GM12872 (cell line): ENCODE data around the gene NKX6-1.

Experiments
- TF ChIP-seq, protein P1 (sequence below): IDR thresholded peaks from 3 replicates; pipeline ENCODE4 v1.5.1; 2011; ENCODE audit warnings: low read depth, mild to moderate bottlenecking, low read length, moderate library complexity; ENCODE audit not compliant: insufficient read depth

Gene NKX6-1

DNA sequence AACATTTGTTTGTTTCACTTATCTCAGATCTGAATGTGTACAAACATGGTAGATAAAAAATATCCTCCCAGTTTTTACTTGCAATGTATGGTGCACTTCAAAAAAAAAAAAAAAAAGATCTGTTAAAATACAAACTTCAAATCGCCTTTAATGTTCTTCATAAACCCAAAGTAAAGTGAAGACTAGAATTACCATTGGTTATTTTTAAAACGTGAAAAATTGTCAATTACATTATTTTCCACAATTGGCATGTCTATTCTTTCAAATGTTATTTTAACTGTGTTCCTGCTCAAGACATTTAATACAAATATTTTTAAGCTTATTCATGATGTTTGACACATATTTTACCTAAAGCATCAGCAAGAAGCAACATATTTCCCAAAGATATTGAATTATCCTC is 5.0 kb downstream of the NKX6-1 start:
- TF ChIP-seq, protein P1, sequence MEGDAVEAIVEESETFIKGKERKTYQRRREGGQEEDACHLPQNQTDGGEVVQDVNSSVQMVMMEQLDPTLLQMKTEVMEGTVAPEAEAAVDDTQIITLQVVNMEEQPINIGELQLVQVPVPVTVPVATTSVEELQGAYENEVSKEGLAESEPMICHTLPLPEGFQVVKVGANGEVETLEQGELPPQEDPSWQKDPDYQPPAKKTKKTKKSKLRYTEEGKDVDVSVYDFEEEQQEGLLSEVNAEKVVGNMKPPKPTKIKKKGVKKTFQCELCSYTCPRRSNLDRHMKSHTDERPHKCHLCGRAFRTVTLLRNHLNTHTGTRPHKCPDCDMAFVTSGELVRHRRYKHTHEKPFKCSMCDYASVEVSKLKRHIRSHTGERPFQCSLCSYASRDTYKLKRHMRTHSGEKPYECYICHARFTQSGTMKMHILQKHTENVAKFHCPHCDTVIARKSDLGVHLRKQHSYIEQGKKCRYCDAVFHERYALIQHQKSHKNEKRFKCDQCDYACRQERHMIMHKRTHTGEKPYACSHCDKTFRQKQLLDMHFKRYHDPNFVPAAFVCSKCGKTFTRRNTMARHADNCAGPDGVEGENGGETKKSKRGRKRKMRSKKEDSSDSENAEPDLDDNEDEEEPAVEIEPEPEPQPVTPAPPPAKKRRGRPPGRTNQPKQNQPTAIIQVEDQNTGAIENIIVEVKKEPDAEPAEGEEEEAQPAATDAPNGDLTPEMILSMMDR: no peak

DNA sequence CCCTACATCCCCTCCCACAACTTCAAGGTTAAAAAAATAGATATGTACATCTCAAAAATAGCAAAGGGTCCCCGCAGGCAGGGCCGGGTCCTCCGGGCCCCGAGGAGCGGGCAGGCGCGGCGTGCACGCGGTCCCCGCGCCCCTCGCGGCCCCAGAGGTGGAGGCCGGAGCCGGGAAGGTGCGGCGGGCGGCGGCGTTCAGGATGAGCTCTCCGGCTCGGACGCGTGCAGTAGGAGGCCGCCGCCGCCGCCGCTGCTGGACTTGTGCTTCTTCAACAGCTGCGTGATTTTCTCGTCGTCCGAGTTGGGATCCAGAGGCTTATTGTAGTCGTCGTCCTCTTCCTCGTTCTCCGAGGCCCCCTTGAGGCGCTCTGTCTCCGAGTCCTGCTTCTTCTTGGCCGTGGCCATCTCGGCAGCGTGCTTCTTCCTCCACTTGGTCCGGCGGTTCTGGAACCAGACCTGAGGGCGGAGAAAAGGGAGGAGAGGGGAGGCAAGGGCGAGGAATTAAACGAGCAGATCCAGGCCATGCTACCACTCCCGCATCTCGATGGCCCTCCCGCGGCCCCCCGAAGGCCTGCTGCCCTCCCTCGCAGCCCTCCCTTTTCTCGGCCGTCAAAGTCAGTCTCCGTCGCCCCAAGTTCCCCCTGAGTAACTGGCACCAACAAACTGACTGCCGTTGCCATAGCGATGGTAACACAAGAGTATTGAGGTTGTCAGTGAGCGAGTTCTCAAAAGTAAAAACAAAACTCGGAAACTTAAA is 5.8 kb downstream of the NKX6-1 start:
- TF ChIP-seq, protein P1: no peak

DNA sequence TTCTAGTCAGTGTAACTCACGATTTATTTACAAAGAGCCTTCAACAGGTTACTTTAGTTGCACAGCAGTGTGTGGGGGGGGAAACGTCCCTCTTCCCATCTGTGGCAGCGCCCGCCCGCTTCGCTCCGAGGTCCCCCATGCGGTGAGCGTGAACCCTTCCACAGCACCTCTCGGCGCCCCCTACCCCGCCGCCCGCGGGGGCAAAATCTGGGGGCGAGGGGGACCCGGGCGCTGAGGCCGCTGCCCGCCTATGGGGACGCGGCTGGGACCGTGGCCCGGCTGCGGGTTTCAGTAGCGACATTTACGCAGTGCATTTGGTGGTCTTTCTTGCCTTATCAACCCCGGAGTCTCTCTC is 6.4 kb downstream of the NKX6-1 start:
- TF ChIP-seq, protein P1: no peak

DNA sequence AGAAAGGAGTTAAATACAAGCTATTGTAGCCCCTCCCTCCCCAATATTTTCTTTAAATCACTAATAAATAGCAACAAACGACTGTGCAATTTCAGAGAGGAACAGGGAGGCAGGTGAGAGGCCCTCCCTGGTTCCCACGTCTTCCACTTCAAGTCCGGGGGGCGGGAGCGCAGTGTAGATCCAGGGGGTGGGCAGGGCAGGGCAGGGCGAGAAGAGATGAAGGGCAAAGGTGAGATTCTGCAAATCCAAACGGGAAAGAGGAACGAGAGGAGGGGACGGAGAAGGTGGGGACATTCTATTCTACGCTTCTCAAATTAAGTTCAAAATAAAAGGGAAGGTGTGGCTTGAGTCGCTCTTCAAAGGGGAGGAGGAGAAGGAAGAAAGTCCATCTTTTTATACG is 6.8 kb downstream of the NKX6-1 start:
- TF ChIP-seq, protein P1: no peak

DNA sequence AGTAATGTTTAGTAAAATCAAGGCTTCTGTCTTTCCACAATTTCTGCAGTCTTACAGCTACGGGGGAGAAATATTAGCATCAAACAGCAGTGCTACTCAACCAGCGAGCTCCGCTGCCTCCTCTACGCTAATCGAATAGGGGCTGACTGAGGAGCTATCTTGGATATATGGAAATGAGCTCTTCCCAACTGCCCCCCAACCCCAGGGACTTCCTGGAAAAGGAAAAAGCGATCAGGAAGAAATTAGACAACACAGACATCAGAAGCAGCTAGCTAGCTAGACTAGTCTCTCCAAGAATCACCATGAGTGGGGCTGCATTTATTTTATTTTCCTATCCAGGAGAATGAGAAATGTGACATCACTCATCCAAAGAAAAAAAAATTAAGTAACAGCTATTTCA is 7.6 kb downstream of the NKX6-1 start:
- TF ChIP-seq, protein P1: no peak

DNA sequence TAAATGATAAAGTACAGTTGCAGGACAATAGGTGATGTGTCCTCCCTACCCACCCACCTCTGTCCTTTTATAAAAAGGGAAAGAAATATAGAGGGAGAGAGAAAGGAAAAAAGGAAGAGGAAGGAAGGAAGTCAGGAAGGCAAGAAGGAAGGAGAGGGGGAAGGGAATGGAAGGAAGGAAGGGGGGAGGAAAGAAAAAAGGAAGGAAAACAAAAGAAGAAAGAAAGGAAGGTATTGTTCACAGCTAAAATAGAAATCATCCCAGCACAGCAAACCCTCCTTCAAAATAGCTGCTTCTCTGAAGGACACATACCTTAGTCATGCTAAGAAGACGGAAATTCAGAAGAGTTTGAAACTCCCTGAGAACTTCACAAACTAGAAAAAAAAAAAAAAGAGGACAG is 8.4 kb downstream of the NKX6-1 start:
- TF ChIP-seq, protein P1: no peak

DNA sequence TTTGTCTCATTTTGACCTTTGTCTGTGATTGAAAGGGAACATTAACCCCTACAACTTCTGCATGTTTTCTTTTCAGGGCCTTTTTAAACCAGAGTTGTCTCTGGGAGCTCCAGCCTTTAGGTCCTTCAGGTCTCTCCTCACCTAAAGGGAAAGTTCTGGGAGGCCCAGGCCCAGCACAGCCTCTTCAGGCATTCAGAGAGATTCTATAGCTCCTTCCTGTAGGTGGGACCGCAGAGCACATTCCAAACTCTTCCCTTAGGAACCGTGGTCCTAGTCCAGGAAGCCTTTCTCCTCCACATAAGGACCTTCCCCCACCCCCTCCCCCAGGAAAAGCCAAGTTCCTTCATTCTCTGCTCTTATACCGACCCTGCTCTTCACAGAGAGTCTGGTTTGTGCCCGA is 14.9 kb downstream of the NKX6-1 start:
- TF ChIP-seq, protein P1: no peak
